Renal cortex interstitium (tissue), 11 donors: ENCODE data around the gene HTT. TPM values are rescaled to one million over a fixed set of nuclear protein-coding genes. Genes with fewer than 3 reads are reported as not detected.
"Not testable (repeated sequence)": the region's sequence is repeated elsewhere in the genome, so short reads cannot be mapped to it uniquely, and the experiment has no call there.

ENCODE experiments used
- DNase-seq, 11 donors: peaks; one replicate each; pipeline ENCODE4 v3.0.0-alpha.2; 2013; ENCODE audit warnings: low read depth in 9 of 11, low spot score in 4 of 11; ENCODE audit errors: extremely low read depth in 1 of 11
- polyA plus RNA-seq, 3 donors: library from polyadenylated mRNA; unstranded; fragments of 120-200 nt; gene quantifications; one replicate each; pipeline ENCODE4 v1.2.1, GENCODE V29; 2013; ENCODE audit not compliant: insufficient read length in 3 of 3

HTT gene
- polyA plus RNA-seq, 3 donors: 30.8 to 38.1 (median 37.9) TPM

GRCh38 chr4:3043282-3044020 is 31.0 kb upstream of the HTT start:
- no peak for DNase-seq

GRCh38 chr4:3044870-3045819 is 29.3 kb upstream of the HTT start:
- no peak for DNase-seq

GRCh38 chr4:3046162-3046561 is 28.3 kb upstream of the HTT start:
- no peak for DNase-seq

GRCh38 chr4:3046623-3047022 is 27.9 kb upstream of the HTT start:
- DNase-seq: no peak

- DNase-seq: peak in 8 of 11 donors; percentile 11 to 47 (median 36)
Measured at GRCh38 chr4:3047464-3048286, 26.8 kb upstream of the HTT start.

GRCh38 chr4:3051141-3051897 is 23.2 kb upstream of the HTT start:
- not testable (repeated sequence) for DNase-seq

GRCh38 chr4:3054169-3054759 is 20.2 kb upstream of the HTT start:
- DNase-seq: no peak

GRCh38 chr4:3059943-3060342 is 14.5 kb upstream of the HTT start:
- DNase-seq: no peak

- no peak for DNase-seq
Measured at GRCh38 chr4:3060946-3061345, 13.5 kb upstream of the HTT start.

- no peak for DNase-seq
Measured at GRCh38 chr4:3062471-3062870, 12.0 kb upstream of the HTT start.

GRCh38 chr4:3065551-3065950 is 8.9 kb upstream of the HTT start:
- DNase-seq: no peak

- DNase-seq: peak in 2 of 11 donors; percentile 15 to 41
Measured at GRCh38 chr4:3066836-3067400, 7.6 kb upstream of the HTT start.

GRCh38 chr4:3067473-3068001 is 6.9 kb upstream of the HTT start:
- no peak for DNase-seq

- no peak for DNase-seq
Measured at GRCh38 chr4:3069661-3070199, 4.8 kb upstream of the HTT start.

- DNase-seq: no peak
Measured at GRCh38 chr4:3070709-3071500, 3.6 kb upstream of the HTT start.

GRCh38 chr4:3071811-3072210 is 2.7 kb upstream of the HTT start:
- no peak for DNase-seq
